B cell (primary cell): ENCODE measurements around the gene AMACR. TPM values are rescaled to one million over a fixed set of nuclear protein-coding genes. Genes with fewer than 3 reads are reported as not detected.

ENCODE experiments used
- ATAC-seq: fragments of 200-7000 bp; cut with Tn5 transposase; one replicate; pipeline ENCODE4 v1.10.0; 2021; ENCODE audit warnings: low read depth, mild to moderate bottlenecking, moderate number of reproducible peaks, moderate library complexity
- CTCF ChIA-PET: fragments of 350-600 bp; sonication (Branson Sonifier 250); formaldehyde crosslinking; loops from one replicate; lab custom pipeline; 2021; ENCODE audit warnings: antibody characterized with exemption, inconsistent platforms; lab: Charles Lee
- POLR2A ChIA-PET: fragments of 350-600 bp; sonication (Branson Sonifier 250); formaldehyde crosslinking; loops from one replicate; lab custom pipeline; 2021; ENCODE audit warnings: antibody characterized with exemption; lab: Charles Lee
- DNase-seq: peaks from one replicate; pipeline ENCODE4 v3.0.0; 2013
- H2AFZ ChIP-seq: 2 replicates; pipeline ENCODE4 v1.6.1; 2012; ENCODE audit warnings: mild to moderate bottlenecking, low read depth, low read length; ENCODE audit not compliant: insufficient read depth, poor library complexity, severe bottlenecking
- H3K27ac ChIP-seq, 2 donors: 1 replicate in 1 of 2; 2 replicates in 1 of 2; pipeline ENCODE4 v1.5.1; 2012 to 2013; ENCODE audit warnings: low read length in 2 of 2, mild to moderate bottlenecking in 2 of 2, moderate library complexity in 1 of 2
- H3K27me3 ChIP-seq, 4 experiments: fragments of 200-600 bp in 1 of 4; sonication (generic) in 1 of 4; replicated peaks in 1 of 4; 1 replicate in 2 of 4; 2 replicates in 2 of 4; pipeline versions ENCODE4 v1.6.1 to v1.7.0; 2013 to 2016; ENCODE audit warnings: low read length in 3 of 4, mild to moderate bottlenecking in 2 of 4, mixed read lengths in 1 of 4, moderate library complexity in 1 of 4; ENCODE audit not compliant: insufficient read depth in 4 of 4, control insufficient read depth in 3 of 4; ENCODE audit errors: control extremely low read depth in 1 of 4
- H3K36me3 ChIP-seq, 2 experiments: replicated peaks in 1 of 2; 1 replicate in 1 of 2; 2 replicates in 1 of 2; pipeline versions ENCODE4 v1.6.1 to v1.7.1; 2013; ENCODE audit warnings: low read length in 1 of 2; ENCODE audit not compliant: insufficient read depth in 2 of 2, control insufficient read depth in 1 of 2; ENCODE audit errors: control extremely low read depth in 1 of 2, extremely low read depth in 1 of 2
- H3K4me1 ChIP-seq, 2 donors: fragments of 200-600 bp in 1 of 2; sonication (generic) in 1 of 2; 1 replicate in 1 of 2; 2 replicates in 1 of 2; pipeline versions ENCODE4 v1.5.1 to v1.6.1; 2013 to 2017; ENCODE audit warnings: low read length in 2 of 2; ENCODE audit not compliant: control insufficient read depth in 2 of 2, insufficient read depth in 2 of 2
- H3K4me2 ChIP-seq: replicated peaks from 2 replicates; pipeline ENCODE3; 2012; ENCODE audit warnings: mild to moderate bottlenecking, low read depth, low read length; ENCODE audit not compliant: poor library complexity, severe bottlenecking
- H3K4me3 ChIP-seq, 5 experiments: fragments of 200-600 bp in 1 of 5; sonication (generic) in 1 of 5; 1 replicate in 3 of 5; 2 replicates in 2 of 5; pipeline versions ENCODE4 v1.5.1 to v1.7.0; 2011 to 2016; ENCODE audit warnings: low read length in 4 of 5, mild to moderate bottlenecking in 4 of 5, low read depth in 2 of 5, control low read depth in 1 of 5, moderate library complexity in 1 of 5; ENCODE audit not compliant: insufficient read depth in 1 of 5; ENCODE audit errors: control extremely low read depth in 1 of 5, extremely low read depth in 1 of 5
- H3K79me2 ChIP-seq: fragments of 200-600 bp; sonication (generic); one replicate; pipeline ENCODE4 v1.6.0; 2016; ENCODE audit warnings: low read length; ENCODE audit not compliant: control insufficient read depth, insufficient read depth
- H3K9ac ChIP-seq: fragments of 200-600 bp; sonication (generic); 2 replicates; pipeline ENCODE4 v1.6.1; 2017; ENCODE audit warnings: mild to moderate bottlenecking, low read length, moderate library complexity
- H3K9me3 ChIP-seq, 3 donors: one replicate each; pipeline versions ENCODE4 v1.6.1 to v1.7.1; 2013; ENCODE audit warnings: low read length in 2 of 3; ENCODE audit not compliant: control insufficient read depth in 2 of 3, insufficient read depth in 1 of 3; ENCODE audit errors: control extremely low read depth in 1 of 3
- H4K20me1 ChIP-seq: 2 replicates; pipeline ENCODE4 v1.6.0; 2012; ENCODE audit warnings: mild to moderate bottlenecking, low read length; ENCODE audit not compliant: insufficient read depth, control insufficient read depth, poor library complexity, severe bottlenecking
- H3K27ac Mint-ChIP-seq: one replicate; pipeline ENCODE4 v1.8.0; 2021; ENCODE audit warnings: mixed read lengths
- H3K27me3 Mint-ChIP-seq: one replicate; pipeline ENCODE4 v1.8.0; 2021; ENCODE audit warnings: mixed read lengths
- H3K4me1 Mint-ChIP-seq: one replicate; pipeline ENCODE4 v1.8.0; 2021; ENCODE audit warnings: mixed read lengths
- H3K4me3 Mint-ChIP-seq: one replicate; pipeline ENCODE4 v1.8.0; 2021; ENCODE audit warnings: mixed read lengths
- H3K9me3 Mint-ChIP-seq: one replicate; pipeline ENCODE4 v1.8.0; 2022; ENCODE audit warnings: mixed read lengths; ENCODE audit not compliant: insufficient read depth
- EZH2 ChIP-seq: IDR thresholded peaks from 2 replicates; pipeline ENCODE4 v1.6.1; 2012; ENCODE audit warnings: borderline replicate concordance, low read depth, mild to moderate bottlenecking, moderate library complexity, low read length; ENCODE audit not compliant: insufficient read depth, poor library complexity, severe bottlenecking
- whole genome bisulfite sequencing: methylation state at CpG from one replicate; pipeline ENCODE4 v1.1.5; 2013; ENCODE audit warnings: missing lambda C conversion rate; ENCODE audit not compliant: insufficient coverage; 5-methylcytosine and 5-hydroxymethylcytosine counted together
- intact Hi-C: fragments of 100-400 bp; cut with micrococcal nuclease; formaldehyde crosslinking; loops from one replicate; pipeline ENCODE4 v1.10.0; 2022
- polyA plus RNA-seq: library from polyadenylated mRNA; depleted of rRNA; stranded (reverse); fragments of >200 nt; gene quantifications from 2 replicates; pipeline ENCODE4 v1.2.3, GENCODE V29; 2012
- total RNA-seq, 2 donors: library from RNA; stranded (reverse); fragments of 120-200 nt in 1 of 2; gene quantifications; 1 replicate in 1 of 2; 2 replicates in 1 of 2; pipeline versions ENCODE4 v1.2.3 to v1.2.4, GENCODE V29; 2013 to 2022
- TF ChIP-seq, protein P1 (sequence below): fragments of 200-600 bp; IDR thresholded peaks from one replicate; pipeline ENCODE4 v1.8.0; 2022; ENCODE audit warnings: antibody characterized with exemption, mild to moderate bottlenecking

Gene AMACR
- total and polyA plus RNA-seq, 2 donors (not counting 1 experiment from before 2014, with no cell fraction given) = 2.6 to 5.8 TPM

- DNase-seq (no peak), ATAC-seq (no peak)
- Mint-ChIP-seq H3K9me3 (no peaks in the 10 kb centered on the region), H3K27ac (no peak overlapping the region), H3K4me3 (no peak overlapping the region), H3K27me3 (no peaks in the 10 kb centered on the region), H3K4me1 (no peaks in the 10 kb centered on the region)
- H3K79me2 ChIP-seq = no peaks in the 10 kb centered on the region
- intact Hi-C loops = no loop called here
- no peaks in the 10 kb centered on the region for H3K9me3 ChIP-seq
- H2AFZ ChIP-seq = no peak overlapping the region
- H3K27ac ChIP-seq = no peak overlapping the region
- no peak overlapping the region for H3K4me2 ChIP-seq
- H3K4me1 ChIP-seq = no peaks in the 10 kb centered on the region
- no peak overlapping the region for H3K4me3 ChIP-seq
- ChIA-PET CTCF (no interaction called here), POLR2A (no interaction called here)
- TF ChIP-seq, protein P1, sequence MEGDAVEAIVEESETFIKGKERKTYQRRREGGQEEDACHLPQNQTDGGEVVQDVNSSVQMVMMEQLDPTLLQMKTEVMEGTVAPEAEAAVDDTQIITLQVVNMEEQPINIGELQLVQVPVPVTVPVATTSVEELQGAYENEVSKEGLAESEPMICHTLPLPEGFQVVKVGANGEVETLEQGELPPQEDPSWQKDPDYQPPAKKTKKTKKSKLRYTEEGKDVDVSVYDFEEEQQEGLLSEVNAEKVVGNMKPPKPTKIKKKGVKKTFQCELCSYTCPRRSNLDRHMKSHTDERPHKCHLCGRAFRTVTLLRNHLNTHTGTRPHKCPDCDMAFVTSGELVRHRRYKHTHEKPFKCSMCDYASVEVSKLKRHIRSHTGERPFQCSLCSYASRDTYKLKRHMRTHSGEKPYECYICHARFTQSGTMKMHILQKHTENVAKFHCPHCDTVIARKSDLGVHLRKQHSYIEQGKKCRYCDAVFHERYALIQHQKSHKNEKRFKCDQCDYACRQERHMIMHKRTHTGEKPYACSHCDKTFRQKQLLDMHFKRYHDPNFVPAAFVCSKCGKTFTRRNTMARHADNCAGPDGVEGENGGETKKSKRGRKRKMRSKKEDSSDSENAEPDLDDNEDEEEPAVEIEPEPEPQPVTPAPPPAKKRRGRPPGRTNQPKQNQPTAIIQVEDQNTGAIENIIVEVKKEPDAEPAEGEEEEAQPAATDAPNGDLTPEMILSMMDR = no peak
- TF ChIP-seq EZH2 = no peak
- H3K36me3 ChIP-seq = peaks cover 2 to 15% of the 10 kb centered on the region in 2 experiments
- H3K27me3 ChIP-seq = no peaks in the 10 kb centered on the region
- 80% methylated on average over 5 of the region's 5 CpGs for WGBS
- no peaks in the 10 kb centered on the region for H4K20me1 ChIP-seq
- H3K9ac ChIP-seq = no peak overlapping the region
Measured at GRCh38 chr5:34016222-34016621, 8.4 kb upstream of the AMACR start.

DNA sequence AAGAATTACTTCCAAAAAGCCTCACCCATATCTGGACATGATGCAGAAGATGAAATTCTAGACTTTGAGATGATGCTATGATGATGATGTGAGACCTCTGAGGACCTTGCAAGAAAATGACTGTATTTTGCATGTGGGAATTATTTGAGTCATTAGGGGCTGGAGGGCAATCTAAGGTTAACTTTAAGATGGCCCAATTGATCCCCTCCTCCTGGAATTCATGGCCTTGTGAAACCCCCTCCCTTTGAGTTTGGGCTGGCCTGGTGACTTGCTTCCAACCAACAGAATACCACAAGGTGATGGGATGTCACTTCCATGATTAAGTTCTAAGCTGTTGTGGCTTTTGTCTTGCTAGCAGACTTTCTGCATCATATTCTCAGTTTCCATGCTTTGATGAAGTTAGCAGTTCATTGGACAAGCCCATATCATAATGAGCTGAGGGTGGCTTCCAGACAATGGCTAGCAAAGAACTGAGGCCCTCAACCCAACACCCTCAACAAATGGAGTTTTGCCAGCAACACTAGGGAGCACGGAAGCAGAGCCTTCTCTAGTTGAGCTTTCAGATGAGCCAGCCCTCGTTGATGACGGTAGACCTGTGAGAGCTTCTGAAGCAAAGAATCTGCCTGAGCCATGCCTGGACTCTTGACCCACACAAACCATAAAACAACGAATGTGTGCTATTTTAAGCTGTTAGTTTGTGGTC, 7.4 kb upstream of the AMACR start:
- no peak overlapping the region for H3K4me3 ChIP-seq
- H3K27ac ChIP-seq = no peak overlapping the region
- H3K79me2 ChIP-seq = no peaks in the 10 kb centered on the region
- Mint-ChIP-seq H3K4me1 (no peaks in the 10 kb centered on the region), H3K27me3 (no peaks in the 10 kb centered on the region), H3K27ac (no peak overlapping the region), H3K4me3 (no peak overlapping the region), H3K9me3 (no peaks in the 10 kb centered on the region)
- no peaks in the 10 kb centered on the region for H3K4me1 ChIP-seq
- H4K20me1 ChIP-seq = no peaks in the 10 kb centered on the region
- ChIA-PET POLR2A (no interaction called here), CTCF (no interaction called here)
- no peak overlapping the region for H3K9ac ChIP-seq
- H2AFZ ChIP-seq = no peak overlapping the region
- no peaks in the 10 kb centered on the region for H3K27me3 ChIP-seq
- H3K4me2 ChIP-seq = no peak overlapping the region
- H3K36me3 ChIP-seq = peaks cover 2 to 13% of the 10 kb centered on the region in 2 experiments
- 80% methylated on average over 2 of the region's 4 CpGs for WGBS
- ATAC-seq (no peak), DNase-seq (no peak)
- no peaks in the 10 kb centered on the region for H3K9me3 ChIP-seq
- intact Hi-C loops = no loop called here
- TF ChIP-seq EZH2 = no peak
- TF ChIP-seq, protein P1 = no peak
